Measurements from ENCODE around the gene MGAT1.

Gene MGAT1

DNA sequence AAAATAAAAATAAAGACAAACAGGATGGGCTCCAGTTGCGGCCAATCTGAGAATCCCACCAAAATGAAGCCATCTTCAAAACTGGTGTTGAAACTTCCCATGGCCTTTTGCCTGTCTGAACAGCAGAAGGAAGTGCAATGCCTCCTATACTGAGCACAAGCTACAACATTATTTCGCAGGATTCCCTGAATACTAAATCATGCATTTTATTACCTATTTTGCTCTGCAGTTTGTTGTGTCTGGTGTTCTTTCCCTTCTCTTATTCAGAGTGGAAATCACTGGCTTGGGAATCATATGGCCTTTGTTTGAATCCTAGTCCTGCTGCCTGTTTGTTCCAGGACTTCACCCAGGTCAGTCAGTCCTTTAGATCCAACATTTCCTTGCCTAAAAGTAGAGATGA, 62.6 kb downstream of the MGAT1 start, which contains the start of gene OR2Y1:
Gene OR2Y1, minus strand, starts transcription at position 101 of the 400 bp plus-strand sequence. Its CDS starts 0 bp downstream, at position 101.
- no peak for DNase-seq (ENCODE audit: insufficient read length, low spot score)
- TF ChIP-seq SPI1 (IDR thresholded peaks at IDR 0.05; ENCODE audit: low read depth, low read length) (no peak), POLR2A (IDR thresholded peaks at IDR 0.05; ENCODE audit: low read depth, low read length) (no peak), POU2F2 (IDR thresholded peaks at IDR 0.05; ENCODE audit: low read depth, low read length) (no peak), TAF1 (IDR thresholded peaks at IDR 0.05; ENCODE audit: low read depth, low read length) (no peak), POLR2AphosphoS5 (IDR thresholded peaks at IDR 0.05; ENCODE audit: low read depth, low read length) (no peak), PAX5 (IDR thresholded peaks at IDR 0.05; ENCODE audit: insufficient read depth, low read length, severe bottlenecking) (no peak)
- FAIRE-seq = no peak

DNA sequence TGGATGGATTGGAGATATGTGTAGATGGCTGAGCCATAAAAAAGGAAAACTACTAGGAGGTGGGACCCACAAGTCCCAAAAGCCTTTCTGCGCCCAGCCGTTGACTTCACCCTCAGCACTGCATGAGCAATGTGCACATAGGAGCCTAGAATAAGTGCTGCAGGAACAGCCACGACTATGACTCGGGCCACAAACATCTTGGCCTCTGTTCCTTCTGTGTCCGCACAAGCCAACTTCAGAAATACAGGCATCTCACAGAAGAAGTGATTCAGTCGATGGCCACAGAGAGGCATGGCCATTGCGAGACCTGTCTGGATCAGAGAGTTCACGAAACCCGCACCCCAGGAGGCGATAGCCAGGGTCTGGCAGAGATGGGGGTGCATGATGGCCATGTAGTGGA, 63.3 kb downstream of the MGAT1 start:
- TF ChIP-seq POLR2A (IDR thresholded peaks at IDR 0.05; ENCODE audit: low read depth, low read length) = no peak
- no peak for TF ChIP-seq POLR2AphosphoS5 (IDR thresholded peaks at IDR 0.05; ENCODE audit: low read depth, low read length)
- no peak for TF ChIP-seq TAF1 (IDR thresholded peaks at IDR 0.05; ENCODE audit: low read depth, low read length)
- TF ChIP-seq POU2F2 (IDR thresholded peaks at IDR 0.05; ENCODE audit: low read depth, low read length) = no peak
- no peak for TF ChIP-seq SPI1 (IDR thresholded peaks at IDR 0.05; ENCODE audit: low read depth, low read length)
- TF ChIP-seq PAX5 (IDR thresholded peaks at IDR 0.05; ENCODE audit: insufficient read depth, low read length, severe bottlenecking) = no peak
- FAIRE-seq (no peak), DNase-seq (ENCODE audit: insufficient read length, low spot score) (no peak)

DNA sequence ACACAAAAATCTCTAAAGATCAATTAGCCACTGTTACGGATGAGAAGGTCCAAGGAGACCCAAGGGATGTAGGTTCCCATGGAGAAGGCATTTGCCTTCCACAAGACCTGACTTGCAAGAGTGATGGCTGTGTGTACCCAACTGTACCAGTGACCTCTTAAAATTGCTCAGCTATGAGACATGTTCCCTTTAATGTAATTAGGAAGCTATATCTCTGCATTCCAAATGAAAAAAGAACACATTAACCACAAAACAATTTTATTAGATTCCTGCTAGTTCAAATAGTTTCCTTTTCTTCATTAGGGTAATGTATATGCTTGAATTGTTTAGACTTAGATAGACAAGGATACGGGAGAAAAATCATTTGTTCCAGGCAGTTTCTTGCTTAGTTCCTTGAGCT, 66.1 kb downstream of the MGAT1 start:
- TF ChIP-seq SPI1 (IDR thresholded peaks at IDR 0.05; ENCODE audit: low read depth, low read length) = no peak
- no peak for TF ChIP-seq TAF1 (IDR thresholded peaks at IDR 0.05; ENCODE audit: low read depth, low read length)
- TF ChIP-seq POLR2AphosphoS5 (IDR thresholded peaks at IDR 0.05; ENCODE audit: low read depth, low read length) = no peak
- no peak for TF ChIP-seq PAX5 (IDR thresholded peaks at IDR 0.05; ENCODE audit: insufficient read depth, low read length, severe bottlenecking)
- TF ChIP-seq POU2F2 (IDR thresholded peaks at IDR 0.05; ENCODE audit: low read depth, low read length) = no peak
- TF ChIP-seq POLR2A (IDR thresholded peaks at IDR 0.05; ENCODE audit: low read depth, low read length) = no peak
- DNase-seq (ENCODE audit: insufficient read length, low spot score) = no peak
- no peak for FAIRE-seq
